Ovary (tissue), 3 donors: ENCODE results near the gene CPS1.

ENCODE experiments used
- CTCF ChIP-seq, 3 donors: fragments of 450-650 bp in 2 of 3; fragments of 200-600 bp in 1 of 3; IDR thresholded peaks; one replicate each; pipeline versions ENCODE4 v1.5.1 to v1.8.0; 2016 to 2022; ENCODE audit warnings: antibody characterized with exemption in 3 of 3, mild to moderate bottlenecking in 1 of 3
- EP300 ChIP-seq: sonication (generic); formaldehyde crosslinking; IDR thresholded peaks from one replicate; pipeline ENCODE4 v1.6.1; 2017; ENCODE audit warnings: antibody characterized with exemption
- POLR2A ChIP-seq: fragments of 450-650 bp; IDR thresholded peaks from one replicate; pipeline ENCODE4 v1.6.1; 2017; ENCODE audit warnings: antibody characterized with exemption, mild to moderate bottlenecking, moderate library complexity
- donor health status: DM: no; HTN: no; CAD: no.

DNA sequence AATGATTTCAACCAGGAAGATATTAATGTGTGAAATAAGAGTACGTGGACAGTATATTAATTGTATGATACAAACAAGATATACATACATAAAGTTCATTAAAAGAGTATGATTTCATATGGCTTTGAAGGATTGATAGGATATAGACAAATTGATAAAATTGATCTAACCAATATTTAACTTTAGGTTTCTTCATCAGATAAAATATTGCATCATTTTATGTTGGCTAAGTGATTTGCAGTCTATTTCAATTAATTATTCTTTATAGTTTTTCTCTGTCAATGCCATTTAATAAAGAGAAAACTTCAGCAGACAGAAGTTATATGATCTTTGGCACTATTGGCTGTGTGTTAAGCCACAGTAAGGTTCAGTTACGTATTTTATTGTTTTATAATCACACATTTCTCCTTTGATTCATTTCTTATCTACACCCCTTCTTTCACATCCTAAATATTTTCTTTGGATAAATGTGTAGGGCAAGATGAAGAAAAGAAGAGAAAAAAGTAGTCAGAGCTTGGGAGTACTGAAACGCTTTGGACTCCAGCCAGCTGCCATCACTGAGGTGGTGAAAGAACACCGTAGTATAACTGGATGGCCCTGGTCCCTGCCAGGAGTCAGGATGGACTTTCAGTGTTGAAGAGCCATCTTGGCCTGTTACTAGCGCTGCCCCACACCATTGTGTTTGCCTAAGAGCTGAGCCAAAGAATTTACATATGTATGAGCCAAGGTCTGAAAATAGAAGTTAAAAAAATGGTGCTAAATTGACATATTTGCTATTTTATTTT, 9.8 kb upstream of the CPS1 start:
- TF ChIP-seq CTCF (IDR thresholded peaks at IDR 0.05) (no peak), POLR2A (no peak), EP300 (no peak)
